RCC 7860 (cell line): ENCODE results near the gene GH1.
A peak's percentile ranks its signal among the peaks of the same experiment; 100 is the strongest.
"Not testable (repeated sequence)": the region's sequence is repeated elsewhere in the genome, so short reads cannot be mapped to it uniquely, and the experiment has no call there.

Experiments
- DNase-seq: peaks from one replicate; pipeline ENCODE4 v3.0.0-alpha.2; 2015; ENCODE audit warnings: low spot score
- FAIRE-seq: peaks from 2 replicates; lab custom pipeline; 2012; peaks lifted over from hg19 to GRCh38; lab: Jason Lieb, UNC

The GH1 gene

GRCh38 chr17:63869491-63870291 is 48.9 kb downstream of the GH1 start:
- FAIRE-seq = not testable (repeated sequence)
- DNase-seq = peak; percentile 12
